ENCODE data around the gene ELK1.

The ELK1 gene

GRCh38 chrX:47645530-47645929 lies 4.8 kb downstream of the ELK1 start:
- TF ChIP-seq CTCF (IDR thresholded peaks at IDR 0.05; ENCODE audit: control insufficient read depth, insufficient read depth, low read depth, low read length, missing control alignments), result no peak
- DNase-seq (ENCODE audit: low read depth), result no peak
- no peak overlapping the region for H3K4me3 ChIP-seq (ENCODE audit: control insufficient read depth, low read depth, low read length)

GRCh38 chrX:47644557-47645091 lies 5.7 kb downstream of the ELK1 start:
- H3K4me3 ChIP-seq (ENCODE audit: control insufficient read depth, low read depth, low read length), result no peak overlapping the region
- TF ChIP-seq CTCF (IDR thresholded peaks at IDR 0.05; ENCODE audit: control insufficient read depth, insufficient read depth, low read depth, low read length, missing control alignments), result peak; percentile 45
- no peak for DNase-seq (ENCODE audit: low read depth)

- DNase-seq (ENCODE audit: low read depth), result no peak
- no peak overlapping the region for H3K4me3 ChIP-seq (ENCODE audit: control insufficient read depth, low read depth, low read length)
- peak; percentile 43 for TF ChIP-seq CTCF (IDR thresholded peaks at IDR 0.05; ENCODE audit: control insufficient read depth, insufficient read depth, low read depth, low read length, missing control alignments)
These were observed 6.4 kb downstream of the ELK1 start for GRCh38 chrX:47643926-47644325.

- no peak overlapping the region for H3K4me3 ChIP-seq (ENCODE audit: control insufficient read depth, low read depth, low read length)
- TF ChIP-seq CTCF (IDR thresholded peaks at IDR 0.05; ENCODE audit: control insufficient read depth, insufficient read depth, low read depth, low read length, missing control alignments), result no peak
- DNase-seq (ENCODE audit: low read depth), result no peak
These were observed 11.5 kb downstream of the ELK1 start for GRCh38 chrX:47638816-47639215.

- H3K4me3 ChIP-seq (ENCODE audit: control insufficient read depth, low read depth, low read length), result no peak overlapping the region
- TF ChIP-seq CTCF (IDR thresholded peaks at IDR 0.05; ENCODE audit: control insufficient read depth, insufficient read depth, low read depth, low read length, missing control alignments), result no peak
- DNase-seq (ENCODE audit: low read depth), result no peak
These were observed 12.7 kb downstream of the ELK1 start for GRCh38 chrX:47637546-47638195.

- H3K4me3 ChIP-seq (ENCODE audit: control insufficient read depth, low read depth, low read length), result no peak overlapping the region
- no peak for TF ChIP-seq CTCF (IDR thresholded peaks at IDR 0.05; ENCODE audit: control insufficient read depth, insufficient read depth, low read depth, low read length, missing control alignments)
- DNase-seq (ENCODE audit: low read depth), result no peak
These were observed 15.3 kb downstream of the ELK1 start for GRCh38 chrX:47634871-47635575.
